IPS-20b (cell line): ENCODE measurements around the gene BSPRY.

Experiments
- H3K27ac ChIP-seq: one replicate; pipeline ENCODE4 v1.5.1; 2013; ENCODE audit warnings: low read length
- H3K27me3 ChIP-seq: 2 replicates; pipeline ENCODE4 v1.6.1; 2013; ENCODE audit warnings: mild to moderate bottlenecking, low read length, inconsistent platforms; ENCODE audit not compliant: insufficient read depth
- H3K36me3 ChIP-seq: 2 replicates; pipeline ENCODE4 v1.6.1; 2013; ENCODE audit warnings: low read depth, mild to moderate bottlenecking, inconsistent platforms, low read length, moderate library complexity; ENCODE audit not compliant: insufficient read depth
- H3K4me1 ChIP-seq: 2 replicates; pipeline ENCODE4 v1.6.1; 2013; ENCODE audit warnings: mild to moderate bottlenecking, control low read depth, inconsistent platforms, low read length, moderate library complexity; ENCODE audit not compliant: insufficient read depth
- H3K4me3 ChIP-seq: 2 replicates; pipeline ENCODE4 v1.5.1; 2013; ENCODE audit warnings: mild to moderate bottlenecking, low read length, inconsistent platforms
- H3K9ac ChIP-seq: 2 replicates; pipeline ENCODE4 v1.6.1; 2013; ENCODE audit warnings: low read depth, mild to moderate bottlenecking, inconsistent platforms, low read length, moderate library complexity
- H3K9me3 ChIP-seq: 2 replicates; pipeline ENCODE4 v1.6.1; 2013; ENCODE audit warnings: mild to moderate bottlenecking, low read depth, low read length, inconsistent platforms; ENCODE audit not compliant: insufficient read depth

The BSPRY gene

GRCh38 chr9:113343732-113344231, 5.6 kb upstream of the BSPRY start:
- no peak overlapping the region for H3K9ac ChIP-seq
- H3K4me3 ChIP-seq = no peak overlapping the region
- no peaks in the 10 kb centered on the region for H3K9me3 ChIP-seq
- H3K27me3 ChIP-seq = peaks cover 43% of the 10 kb centered on the region
- no peaks in the 10 kb centered on the region for H3K4me1 ChIP-seq
- no peak overlapping the region for H3K27ac ChIP-seq
- H3K36me3 ChIP-seq = no peaks in the 10 kb centered on the region

DNA sequence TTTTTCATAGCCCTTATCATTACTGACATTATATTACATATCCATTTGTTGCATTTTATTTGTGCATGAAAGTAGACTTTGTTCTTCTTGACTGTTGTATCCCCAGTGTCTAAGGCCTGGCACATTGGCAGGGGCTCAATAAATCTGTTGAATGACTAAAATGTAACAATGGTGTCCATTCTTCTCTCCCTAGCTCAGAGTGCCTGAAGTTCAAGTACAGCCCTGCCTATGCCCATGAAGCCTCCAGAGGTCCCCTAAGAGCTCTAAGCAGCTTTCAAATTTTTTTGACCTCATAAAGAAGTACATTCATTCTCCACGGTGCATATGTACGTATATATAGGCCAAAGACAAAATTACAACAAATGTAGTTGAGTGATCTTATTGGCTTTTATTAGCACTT, 4.2 kb upstream of the BSPRY start:
- Histone ChIP-seq H3K9me3 (no peaks in the 10 kb centered on the region), H3K27ac (no peak overlapping the region), H3K4me3 (no peak overlapping the region), H3K4me1 (peaks cover 2% of the 10 kb centered on the region; the same call in 1 of the 2 replicates), H3K27me3 (peaks cover 48% of the 10 kb centered on the region), H3K36me3 (no peaks in the 10 kb centered on the region), H3K9ac (no peak overlapping the region)

DNA sequence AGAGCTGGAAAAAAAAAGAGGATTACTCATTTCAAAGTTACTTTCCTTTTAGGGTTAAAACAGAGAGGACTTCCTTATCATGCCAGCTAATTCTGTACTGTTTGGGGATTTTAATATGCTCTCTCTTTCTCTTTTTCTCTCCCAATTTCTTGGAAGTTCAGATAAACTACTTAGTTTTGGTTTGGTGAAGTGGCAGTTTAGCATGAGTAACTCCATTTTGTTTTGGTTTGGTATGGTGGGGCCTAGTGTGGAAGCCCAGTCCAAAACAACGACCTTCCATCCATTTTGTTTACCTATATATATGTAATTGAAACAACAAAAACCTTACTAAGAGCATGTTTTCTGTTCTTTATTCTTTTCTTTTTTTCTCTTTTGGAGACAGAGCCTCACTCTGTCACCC, 3.7 kb upstream of the BSPRY start:
- Histone ChIP-seq H3K4me1 (peaks cover 7% of the 10 kb centered on the region; the same call in 1 of the 2 replicates), H3K27me3 (peaks cover 49% of the 10 kb centered on the region), H3K4me3 (no peak overlapping the region), H3K27ac (no peak overlapping the region), H3K36me3 (no peaks in the 10 kb centered on the region), H3K9me3 (no peaks in the 10 kb centered on the region), H3K9ac (no peak overlapping the region)

DNA sequence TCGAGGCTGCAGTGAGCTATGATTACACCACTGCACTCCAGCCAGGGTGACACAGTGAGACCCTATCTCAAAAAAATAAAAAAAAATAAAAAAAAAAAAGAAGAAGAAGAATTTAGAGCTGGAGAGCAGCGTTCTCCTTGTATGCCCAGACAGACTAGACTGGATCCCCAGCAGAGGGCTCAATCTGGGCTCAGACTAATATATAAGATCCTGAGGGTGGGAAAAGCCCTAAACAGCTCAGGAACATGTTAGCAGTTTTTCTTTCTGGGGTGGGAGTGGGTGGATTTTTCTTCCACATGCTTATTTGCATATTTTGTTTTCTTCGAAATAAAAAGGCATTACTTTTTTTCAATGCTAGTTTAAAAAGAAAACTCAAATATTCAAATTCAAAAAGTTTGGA, 904 bp upstream of the BSPRY start:
- Histone ChIP-seq H3K36me3 (no peaks in the 10 kb centered on the region), H3K9me3 (no peaks in the 10 kb centered on the region), H3K27ac (no peak overlapping the region), H3K4me3 (no peak overlapping the region), H3K9ac (no peak overlapping the region), H3K27me3 (peaks cover 49% of the 10 kb centered on the region), H3K4me1 (peaks cover 8% of the 10 kb centered on the region; the same call in 1 of the 2 replicates)

DNA sequence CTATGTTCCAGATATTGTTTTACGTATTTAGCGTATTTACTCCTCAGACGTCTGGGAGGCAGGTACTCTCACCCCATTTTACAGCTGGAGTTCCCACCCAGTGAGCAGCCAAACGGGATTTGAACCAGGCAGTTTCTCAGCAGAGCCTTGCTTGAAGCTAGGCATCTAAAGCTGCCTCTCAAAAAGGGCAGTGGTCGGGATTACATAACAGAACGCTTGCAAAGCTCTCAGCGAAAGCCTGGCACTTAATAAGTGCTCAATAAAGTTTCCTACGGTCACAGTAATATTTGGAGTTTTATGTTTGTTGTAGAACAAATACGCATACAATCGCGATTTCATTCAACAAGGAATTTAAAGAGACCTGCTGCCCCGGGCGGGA, 286 bp upstream of the BSPRY start:
- H3K27ac ChIP-seq = no peak overlapping the region

GRCh38 chr9:113350107-113350661, 843 bp downstream of the BSPRY start:
- Histone ChIP-seq H3K4me3 (peak overlapping the region; percentile 59), H3K27me3 (peaks cover 49% of the 10 kb centered on the region), H3K9ac (no peak overlapping the region), H3K4me1 (peaks cover 8% of the 10 kb centered on the region; the same call in 1 of the 2 replicates), H3K9me3 (no peaks in the 10 kb centered on the region), H3K27ac (no peak overlapping the region), H3K36me3 (no peaks in the 10 kb centered on the region)

More for the DNA sequence above, 286 bp upstream of the BSPRY start:
- Histone ChIP-seq H3K4me3 (peak overlapping the region; percentile 59), H3K36me3 (no peaks in the 10 kb centered on the region), H3K27me3 (peaks cover 49% of the 10 kb centered on the region), H3K9ac (no peak overlapping the region), H3K4me1 (peaks cover 8% of the 10 kb centered on the region; the same call in 1 of the 2 replicates), H3K9me3 (no peaks in the 10 kb centered on the region)

- Histone ChIP-seq H3K27me3 (peaks cover 49% of the 10 kb centered on the region), H3K36me3 (no peaks in the 10 kb centered on the region), H3K4me3 (no peak overlapping the region), H3K4me1 (peaks cover 8% of the 10 kb centered on the region; the same call in 1 of the 2 replicates), H3K27ac (no peak overlapping the region), H3K9ac (no peak overlapping the region), H3K9me3 (no peaks in the 10 kb centered on the region)
These were observed 1.6 kb downstream of the BSPRY start for GRCh38 chr9:113350937-113351336.

DNA sequence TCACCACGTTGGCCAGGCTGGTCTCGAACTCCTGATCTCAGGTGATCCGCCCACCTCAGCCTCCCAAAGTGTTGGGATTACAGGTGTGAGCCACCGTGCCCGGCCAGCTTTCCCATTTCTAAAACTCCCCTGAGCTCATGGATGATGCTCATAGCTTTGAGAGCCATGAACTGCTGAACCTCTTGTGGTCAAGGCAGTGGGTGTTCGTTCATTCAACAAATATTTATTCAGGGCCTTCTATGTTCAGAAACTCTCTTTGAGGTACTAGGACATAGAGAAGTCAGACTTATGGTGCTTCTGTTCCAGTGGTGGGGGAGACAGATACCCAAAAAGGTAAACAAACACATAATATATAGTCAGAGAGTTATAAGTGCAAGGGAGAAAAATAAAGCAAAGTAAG, 2.7 kb downstream of the BSPRY start:
- Histone ChIP-seq H3K27me3 (peaks cover 49% of the 10 kb centered on the region), H3K36me3 (no peaks in the 10 kb centered on the region), H3K27ac (no peak overlapping the region), H3K4me3 (no peak overlapping the region), H3K9me3 (no peaks in the 10 kb centered on the region), H3K4me1 (peaks cover 8% of the 10 kb centered on the region; the same call in 1 of the 2 replicates), H3K9ac (no peak overlapping the region)

DNA sequence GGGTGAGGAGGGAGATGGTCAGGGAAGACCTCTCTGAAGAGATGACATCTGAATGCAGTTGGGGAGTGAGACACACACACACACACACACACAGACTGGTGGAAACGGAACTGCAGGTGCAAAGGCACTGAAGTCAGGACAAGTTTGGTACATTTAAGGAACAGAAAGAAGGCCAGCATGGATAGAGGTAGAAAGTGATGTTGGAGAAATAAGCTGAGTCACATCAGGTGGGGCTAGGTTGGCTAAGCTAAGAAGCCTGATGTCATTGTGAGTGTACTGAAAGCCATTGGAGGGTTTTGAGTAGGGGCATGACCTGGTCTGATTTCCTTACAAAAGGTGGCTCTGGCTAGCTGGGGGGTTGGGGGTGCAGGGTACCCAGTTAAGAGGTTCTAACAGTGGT, 3.1 kb downstream of the BSPRY start:
- H3K36me3 ChIP-seq = no peaks in the 10 kb centered on the region
- no peaks in the 10 kb centered on the region for H3K9me3 ChIP-seq
- H3K4me1 ChIP-seq = peaks cover 8% of the 10 kb centered on the region; the same call in 1 of the 2 replicates
- H3K27ac ChIP-seq = no peak overlapping the region
- H3K9ac ChIP-seq = no peak overlapping the region
- H3K4me3 ChIP-seq = no peak overlapping the region
- peaks cover 45% of the 10 kb centered on the region for H3K27me3 ChIP-seq

GRCh38 chr9:113355040-113355596, 5.8 kb downstream of the BSPRY start:
- H3K9me3 ChIP-seq = no peaks in the 10 kb centered on the region

DNA sequence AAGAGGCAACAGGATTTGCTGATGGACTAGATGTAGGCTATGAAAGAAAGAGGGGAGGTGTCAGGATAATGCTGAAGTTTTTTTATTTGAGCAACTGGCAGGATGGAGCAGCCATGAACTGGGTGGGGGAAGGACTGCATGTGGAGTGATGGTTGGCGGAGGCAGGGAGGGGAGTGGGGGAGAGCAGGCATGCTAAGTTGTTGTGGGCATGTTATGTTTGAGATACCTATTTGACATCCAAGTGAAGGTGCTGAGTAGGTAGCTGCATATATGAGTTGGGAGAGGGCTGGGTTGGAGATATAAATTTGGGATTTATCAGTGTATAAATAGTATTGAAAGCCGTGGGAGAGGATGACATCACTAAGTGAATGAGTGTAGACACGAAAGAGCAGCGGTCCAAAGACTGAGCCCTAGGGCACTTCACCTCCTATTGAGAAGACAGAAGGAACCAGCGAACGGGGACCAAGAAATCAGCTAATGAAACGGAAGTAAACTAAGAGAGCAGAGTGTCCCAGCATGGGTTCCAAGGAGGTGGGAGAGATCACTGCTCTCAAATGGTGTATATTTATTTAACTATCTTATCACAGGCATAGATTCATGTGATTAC, 7.4 kb downstream of the BSPRY start:
- Histone ChIP-seq H3K4me1 (no peaks in the 10 kb centered on the region), H3K36me3 (no peaks in the 10 kb centered on the region), H3K9ac (no peak overlapping the region), H3K27me3 (peaks cover 7% of the 10 kb centered on the region), H3K27ac (no peak overlapping the region), H3K4me3 (no peak overlapping the region), H3K9me3 (no peaks in the 10 kb centered on the region)

More at GRCh38 chr9:113355040-113355596, 5.8 kb downstream of the BSPRY start:
- H3K27ac ChIP-seq = no peak overlapping the region
- H3K4me3 ChIP-seq = no peak overlapping the region
- H3K9ac ChIP-seq = no peak overlapping the region
- peaks cover 7% of the 10 kb centered on the region; the same call in 1 of the 2 replicates for H3K4me1 ChIP-seq
- peaks cover 21% of the 10 kb centered on the region for H3K27me3 ChIP-seq
- no peaks in the 10 kb centered on the region for H3K36me3 ChIP-seq

GRCh38 chr9:113359385-113359784, 10.0 kb downstream of the BSPRY start:
- no peak overlapping the region for H3K27ac ChIP-seq
- H3K4me3 ChIP-seq = no peak overlapping the region
- no peaks in the 10 kb centered on the region for H3K9me3 ChIP-seq
- no peaks in the 10 kb centered on the region for H3K4me1 ChIP-seq
- no peak overlapping the region for H3K9ac ChIP-seq
- no peaks in the 10 kb centered on the region for H3K27me3 ChIP-seq
- H3K36me3 ChIP-seq = no peaks in the 10 kb centered on the region
